HepG2 (cell line): ENCODE data around the gene C1QL4. TPM values are rescaled to one million over a fixed set of nuclear protein-coding genes. Genes with fewer than 3 reads are reported as not detected.

Source experiments
- ATAC-seq: fragments of 200-7000 bp; cut with Tn5 transposase; 3 replicates; pipeline ENCODE4 v1.9.1; 2020; ENCODE audit warnings: mild to moderate bottlenecking, moderate library complexity
- BruUV-seq: library from RNA; stranded (reverse); fragments of 400-500 nt; replicated peaks from 2 replicates; lab custom pipeline; 2021; lab: Mats Ljungman, UMichigan
- CTCF ChIA-PET: fragments of 300-600 bp; formaldehyde crosslinking; extraction: SDS; loops from one replicate; lab custom pipeline; 2021; ENCODE audit warnings: low total read pairs, inconsistent platforms, low intra/inter-chr PET ratio; lab: Yijun Ruan, JAX
- POLR2A ChIA-PET: fragments of 350-600 bp; sonication (Branson Sonifier 250); formaldehyde crosslinking; loops from one replicate; lab custom pipeline; 2020; ENCODE audit warnings: antibody characterized with exemption, inconsistent platforms; lab: Yijun Ruan, JAX
- DNase-seq: peaks from one replicate; pipeline ENCODE4 v3.0.0-alpha.2; 2015; ENCODE audit warnings: low spot score
- FAIRE-seq: peaks from 3 replicates; lab custom pipeline; 2011; peaks lifted over from hg19 to GRCh38; lab: Jason Lieb, UNC
- H2AFZ ChIP-seq: one replicate; pipeline ENCODE4 v1.6.1; 2011; ENCODE audit warnings: low read length, inconsistent platforms
- H3K27ac ChIP-seq: fragments of 300-600 bp; 3 replicates; pipeline ENCODE4 v1.8.0; 2011; ENCODE audit warnings: mixed run types, mild to moderate bottlenecking, mixed read lengths, low read length, inconsistent platforms; ENCODE audit not compliant: insufficient read depth; ENCODE audit errors: extremely low read length
- H3K27me3 ChIP-seq, 2 experiments: fragments of 200-600 bp in 1 of 2; 2 replicates in 1 of 2; 3 replicates in 1 of 2; pipeline versions ENCODE4 v1.6.0 to v1.8.0; 2011; ENCODE audit warnings: low read length in 2 of 2, mild to moderate bottlenecking in 2 of 2, moderate library complexity in 2 of 2, inconsistent platforms in 1 of 2; ENCODE audit not compliant: insufficient read depth in 2 of 2, control insufficient read depth in 1 of 2
- H3K36me3 ChIP-seq, 2 experiments: fragments of 200-600 bp in 1 of 2; replicated peaks in 1 of 2; 2 replicates in 1 of 2; 3 replicates in 1 of 2; pipeline versions ENCODE4 v1.5.1 to v1.8.0; 2011; ENCODE audit warnings: low read length in 2 of 2, inconsistent platforms in 1 of 2; ENCODE audit not compliant: insufficient read depth in 2 of 2, control insufficient read depth in 1 of 2
- H3K4me1 ChIP-seq: 2 replicates; pipeline ENCODE4 v1.5.1; 2012; ENCODE audit warnings: low read length, inconsistent platforms; ENCODE audit not compliant: insufficient read depth
- H3K4me2 ChIP-seq: 2 replicates; pipeline ENCODE4 v1.6.0; 2011; ENCODE audit warnings: low read depth, low read length, inconsistent platforms
- H3K4me3 ChIP-seq, 3 experiments: fragments of 200-600 bp in 1 of 3; sonication (generic), shearing (Covaris generic) in 1 of 3; replicated peaks in 1 of 3; 2 replicates each; pipeline ENCODE4 v1.5.1; 2011 to 2016; ENCODE audit warnings: low read length in 3 of 3, inconsistent platforms in 2 of 3, low read depth in 2 of 3, mild to moderate bottlenecking in 2 of 3, control low read depth in 1 of 3, mixed read lengths in 1 of 3; ENCODE audit not compliant: insufficient read depth in 1 of 3
- H3K79me2 ChIP-seq: one replicate; pipeline ENCODE4 v1.6.1; 2011; ENCODE audit warnings: low read length, inconsistent platforms; ENCODE audit not compliant: insufficient read depth
- H3K9ac ChIP-seq: 2 replicates; pipeline ENCODE4 v1.6.0; 2011; ENCODE audit warnings: mild to moderate bottlenecking, low read depth, low read length, inconsistent platforms; ENCODE audit not compliant: insufficient read depth
- H3K9me3 ChIP-seq: 2 replicates; pipeline ENCODE4 v1.5.1; 2012; ENCODE audit warnings: mild to moderate bottlenecking, low read length
- H4K20me1 ChIP-seq: 2 replicates; pipeline ENCODE4 v1.6.0; 2011; ENCODE audit warnings: inconsistent platforms, mild to moderate bottlenecking, low read length, moderate library complexity; ENCODE audit not compliant: insufficient read depth
- EP300 ChIP-seq, 3 experiments: sonication (generic) in 1 of 3; formaldehyde crosslinking in 1 of 3; IDR thresholded peaks; 2 replicates each; pipeline versions ENCODE4 v1.5.1 to v1.6.1; 2011 to 2020; ENCODE audit warnings: low read depth in 2 of 3, low read length in 2 of 3, borderline replicate concordance in 1 of 3, improper control_type of control experiment in 1 of 3, mild to moderate bottlenecking in 1 of 3, missing genetic modification reagents in 1 of 3, moderate library complexity in 1 of 3
- GABPB1 ChIP-seq: IDR thresholded peaks from 2 replicates; pipeline ENCODE4 v1.6.1; 2016; ENCODE audit warnings: mild to moderate bottlenecking, missing genetic modification reagents, moderate library complexity, missing compliant biosample characterization
- GFI1 ChIP-seq: sonication (generic); formaldehyde crosslinking; IDR thresholded peaks from 2 replicates; pipeline ENCODE4 v1.5.0; 2020; ENCODE audit warnings: missing genetic modification reagents, mild to moderate bottlenecking, borderline replicate concordance
- PATZ1 ChIP-seq: sonication (generic); formaldehyde crosslinking; IDR thresholded peaks from 2 replicates; pipeline ENCODE4 v1.4.0; 2020; ENCODE audit warnings: missing genetic modification reagents
- PHF20 ChIP-seq: sonication (generic); formaldehyde crosslinking; IDR thresholded peaks from 2 replicates; pipeline ENCODE4 v1.5.0; 2020; ENCODE audit warnings: mild to moderate bottlenecking, missing genetic modification reagents
- RFX3 ChIP-seq: IDR thresholded peaks from 2 replicates; pipeline ENCODE4 v1.6.1; 2016; ENCODE audit warnings: missing biosample characterization, missing genetic modification reagents
- TAF15 ChIP-seq: fragments of 200-400 bp; formaldehyde crosslinking; IDR thresholded peaks from one replicate; pipeline ENCODE4 v1.6.1; 2018; ENCODE audit warnings: mild to moderate bottlenecking, low read depth, low read length; ENCODE audit not compliant: poor library complexity, severe bottlenecking
- TFDP1 ChIP-seq: IDR thresholded peaks from 2 replicates; pipeline ENCODE4 v1.6.1; 2016; ENCODE audit warnings: missing compliant biosample characterization, missing genetic modification reagents, borderline replicate concordance
- ZBTB42 ChIP-seq: sonication (generic); formaldehyde crosslinking; IDR thresholded peaks from 2 replicates; pipeline ENCODE4 v1.5.0; 2020; ENCODE audit warnings: mild to moderate bottlenecking, missing genetic modification reagents
- ZBTB7B ChIP-seq: sonication (generic); formaldehyde crosslinking; IDR thresholded peaks from 2 replicates; pipeline ENCODE4 v1.4.0; 2020; ENCODE audit warnings: missing genetic modification reagents
- ZFP37 ChIP-seq: sonication (generic); formaldehyde crosslinking; IDR thresholded peaks from 2 replicates; pipeline ENCODE4 v1.4.0; 2020; ENCODE audit warnings: missing genetic modification reagents, borderline replicate concordance
- ZMAT3 ChIP-seq: sonication (generic); formaldehyde crosslinking; conservative IDR thresholded peaks from 2 replicates; pipeline ENCODE4 v1.7.0; 2021; ENCODE audit warnings: missing genetic modification reagents
- ZMYM3 ChIP-seq: sonication (generic); formaldehyde crosslinking; IDR thresholded peaks from 2 replicates; pipeline ENCODE4 v1.5.1; 2020; ENCODE audit warnings: mild to moderate bottlenecking, missing genetic modification reagents
- ZNF282 ChIP-seq: fragments of 450-650 bp; IDR thresholded peaks from 2 replicates; pipeline ENCODE4 v1.6.1; 2018; ENCODE audit not compliant: partially characterized antibody
- ZNF557 ChIP-seq: sonication (generic); formaldehyde crosslinking; IDR thresholded peaks from 2 replicates; pipeline ENCODE4 v1.4.0; 2020; ENCODE audit warnings: missing genetic modification reagents
- ZNF605 ChIP-seq: sonication (generic); formaldehyde crosslinking; IDR thresholded peaks from 2 replicates; pipeline ENCODE4 v1.8.0; 2022; ENCODE audit warnings: mild to moderate bottlenecking, missing genetic modification reagents
- ZNF724P ChIP-seq: sonication (generic); formaldehyde crosslinking; IDR thresholded peaks from 2 replicates; pipeline ENCODE4 v1.8.0; 2022; ENCODE audit warnings: missing genetic modification reagents, borderline replicate concordance
- ZXDC ChIP-seq: sonication (generic); formaldehyde crosslinking; IDR thresholded peaks from 2 replicates; pipeline ENCODE4 v1.5.0; 2020; ENCODE audit warnings: mild to moderate bottlenecking, missing genetic modification reagents
- WGBS: methylation state at CpG from one replicate; pipeline ENCODE4 v1.1.6; 2017; ENCODE audit warnings: low lambda C conversion rate; 5-methylcytosine and 5-hydroxymethylcytosine counted together
- in situ Hi-C: cut with HindIII; loops from 2 replicates; pipeline ENCODE4 v1.10.0; 2017; ENCODE audit warnings: low pct_unique_long_range_greater_than_20kb; ENCODE audit not compliant: extremely low pct_ligation_motif_present
- intact Hi-C: fragments of 100-400 bp; cut with micrococcal nuclease; formaldehyde crosslinking; loops from one replicate; pipeline ENCODE4 v1.10.0; 2022; ENCODE audit not compliant: unreplicated experiment
- polyA plus RNA-seq, 8 experiments: library from polyadenylated mRNA; depleted of rRNA in 3 of 8; stranded (reverse) in 7 of 8; unstranded in 1 of 8; fragments of >200 nt; fragmentation: Illumina TruSeq in 4 of 8; extraction: Trizol in 4 of 8; gene quantifications; 2 replicates each; pipeline versions ENCODE4 v1.2.1 to v1.2.3, GENCODE V29; 2011 to 2016; ENCODE audit warnings: low read depth in 4 of 8, missing spikeins in 1 of 8, mixed read lengths in 1 of 8; ENCODE audit not compliant: insufficient read depth in 1 of 8
- total RNA-seq, 5 experiments: library from RNA; depleted of rRNA; stranded (reverse); fragments of >200 nt; fragmentation: Illumina TruSeq; extraction: Trizol; gene quantifications; 2 replicates each; pipeline ENCODE4 v1.2.3, GENCODE V29; 2016; ENCODE audit warnings: low read depth in 1 of 5

Gene C1QL4
- total and polyA plus RNA-seq, 2 of the 13 experiments (the other 11 are each of a cell fraction or from before 2014, with no cell fraction given): 0.03 TPM; not detected in 1

GRCh38 chr12:49366096-49366651 is 29.2 kb upstream of the C1QL4 start:
- CTCF ChIA-PET: no interaction called here
- in situ Hi-C loops: loop anchor here (5.0 kb wide), 1 partner anchor 131 kb away; no protein-coding TSS in a partner anchor
- 6% methylated on average over 22 of the region's 38 CpGs for whole genome bisulfite sequencing
- peaks cover 36% of the 10 kb centered on the region for H3K79me2 ChIP-seq
- FAIRE-seq: no peak
- H3K4me3 ChIP-seq: peak overlapping the region; percentile 80 to 97 (median 83)
- intact Hi-C loops: loop anchor here (10.0 kb wide), 1 partner anchor 59 kb away; no protein-coding TSS in a partner anchor
- POLR2A ChIA-PET: interaction anchor here (0.9 to 2.2 kb wide), 26 partner anchors 8 to 375 kb away, joined by 3 to 41 read pairs (median 5); partner anchors contain the start of genes DNAJC22 and TMBIM6
- peak overlapping the region; percentile 97 for H3K27ac ChIP-seq
- BruUV-seq: no TSS peak
- no peak for DNase-seq
- no peaks in the 10 kb centered on the region; a peak in 1 of 5 replicates for H3K36me3 ChIP-seq
- H2AFZ ChIP-seq: peak overlapping the region; percentile 25
- peak; percentile 55 for ATAC-seq
- H3K4me1 ChIP-seq: peaks cover 50% of the 10 kb centered on the region
- H3K9ac ChIP-seq: peak overlapping the region; percentile 89
- peak overlapping the region; percentile 79 for H3K4me2 ChIP-seq
- H3K27me3 ChIP-seq: no peaks in the 10 kb centered on the region; a peak in 1 of 5 replicates
- no peaks in the 10 kb centered on the region for H3K9me3 ChIP-seq
- peaks cover 3% of the 10 kb centered on the region; the same call in 1 of the 2 replicates for H4K20me1 ChIP-seq
- 0 out of 2 replicates have a peak, but pooled peaks have one; percentile 15 for TF ChIP-seq GABPB1 (CRISPR knock-in tag)
- TF ChIP-seq ZFP37 (CRISPR knock-in tag): 0 out of 2 replicates have a peak, but pooled peaks have one; percentile 41
- TF ChIP-seq ZNF282: no peak
- TF ChIP-seq TFDP1 (CRISPR knock-in tag): peak; percentile 24; the same call in 1 of the 2 replicates
- 0 out of 2 replicates have a peak, but pooled peaks have one; percentile 43 for TF ChIP-seq PHF20 (CRISPR knock-in tag)
- peak; percentile 8; the same call in 1 of the 2 replicates for TF ChIP-seq ZMYM3
- TF ChIP-seq ZNF605 (CRISPR knock-in tag): peak; percentile 83; the same call in 1 of the 2 replicates
- no peak for TF ChIP-seq ZNF557 (CRISPR knock-in tag)
- TF ChIP-seq ZNF724P: no peak
- 0 out of 2 replicates have a peak, but pooled peaks have one; percentile 28 for TF ChIP-seq ZXDC (CRISPR knock-in tag)
- TF ChIP-seq ZMAT3 (CRISPR knock-in tag): 0 out of 2 replicates have a peak, but pooled peaks have one; percentile 3
- no peak for TF ChIP-seq EP300 (IDR thresholded peaks at IDR 0.05; ENCODE audit: low read depth in 2 of 2, low read length in 2 of 2)
- TF ChIP-seq EP300 (CRISPR knock-in tag; IDR thresholded peaks at IDR 0.05; ENCODE audit: borderline replicate concordance): no peak
- TF ChIP-seq PATZ1 (CRISPR knock-in tag): 0 out of 2 replicates have a peak, but pooled peaks have one; percentile 35
- peak; percentile 55; the same call in 1 of the 2 replicates for TF ChIP-seq ZBTB7B (CRISPR knock-in tag)
- no peak for TF ChIP-seq RFX3 (CRISPR knock-in tag)
- TF ChIP-seq GFI1 (CRISPR knock-in tag): no peak
- 0 out of 2 replicates have a peak, but pooled peaks have one; percentile 23 for TF ChIP-seq ZBTB42 (CRISPR knock-in tag)
- TF ChIP-seq TAF15: no peak
